Osteocyte (in vitro differentiated cells): Measurements from ENCODE around the gene CDC42BPB. TPM values are rescaled to one million over a fixed set of nuclear protein-coding genes. Genes with fewer than 3 reads are reported as not detected.

Source experiments
- DNase-seq: peaks from one replicate; pipeline ENCODE4 v3.0.0; 2021; ENCODE audit warnings: mixed read lengths; ENCODE audit not compliant: unreplicated experiment; ENCODE audit errors: extremely low spot score
- H3K27ac Mint-ChIP-seq: one replicate; pipeline ENCODE4 v1.8.0; 2021; ENCODE audit warnings: mild to moderate bottlenecking, mixed read lengths; ENCODE audit not compliant: unreplicated experiment
- H3K27me3 Mint-ChIP-seq: one replicate; pipeline ENCODE4 v1.8.0; 2021; ENCODE audit warnings: mixed read lengths; ENCODE audit not compliant: unreplicated experiment
- H3K36me3 Mint-ChIP-seq: one replicate; pipeline ENCODE4 v1.8.0; 2021; ENCODE audit warnings: mixed read lengths; ENCODE audit not compliant: unreplicated experiment
- H3K4me1 Mint-ChIP-seq: one replicate; pipeline ENCODE4 v1.8.0; 2021; ENCODE audit warnings: mixed read lengths; ENCODE audit not compliant: unreplicated experiment
- H3K4me3 Mint-ChIP-seq: one replicate; pipeline ENCODE4 v1.8.0; 2021; ENCODE audit warnings: mild to moderate bottlenecking, moderate library complexity, mixed read lengths; ENCODE audit not compliant: unreplicated experiment
- H3K9me3 Mint-ChIP-seq: one replicate; pipeline ENCODE4 v1.8.0; 2021; ENCODE audit warnings: mixed read lengths; ENCODE audit not compliant: unreplicated experiment
- total RNA-seq: library from RNA; stranded (reverse); gene quantifications from 2 replicates; pipeline ENCODE4 v1.2.1, GENCODE V29; 2021
- TF ChIP-seq, protein P1 (sequence below): fragments of 200-600 bp; sonication (generic); IDR thresholded peaks from 2 replicates; pipeline ENCODE4 v1.5.0; 2021; ENCODE audit warnings: antibody characterized with exemption, mild to moderate bottlenecking, moderate library complexity

CDC42BPB gene
- total RNA-seq, 1 donor from 2014 or later, result 99.0 TPM

DNA sequence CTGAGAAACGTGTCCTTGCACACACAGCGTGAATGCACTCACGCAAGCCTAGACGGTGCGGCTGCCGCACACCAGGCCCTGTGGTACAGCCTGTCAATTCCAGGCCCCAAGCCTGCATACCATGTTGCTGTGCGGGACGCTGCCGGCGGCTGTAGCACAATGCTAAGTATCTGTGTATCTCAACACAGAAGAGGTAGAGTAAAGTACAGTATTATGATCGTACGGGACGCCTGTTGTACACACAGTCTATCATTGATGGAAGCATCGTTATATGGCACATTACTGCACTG, 89.9 kb downstream of the CDC42BPB start:
- TF ChIP-seq, protein P1, sequence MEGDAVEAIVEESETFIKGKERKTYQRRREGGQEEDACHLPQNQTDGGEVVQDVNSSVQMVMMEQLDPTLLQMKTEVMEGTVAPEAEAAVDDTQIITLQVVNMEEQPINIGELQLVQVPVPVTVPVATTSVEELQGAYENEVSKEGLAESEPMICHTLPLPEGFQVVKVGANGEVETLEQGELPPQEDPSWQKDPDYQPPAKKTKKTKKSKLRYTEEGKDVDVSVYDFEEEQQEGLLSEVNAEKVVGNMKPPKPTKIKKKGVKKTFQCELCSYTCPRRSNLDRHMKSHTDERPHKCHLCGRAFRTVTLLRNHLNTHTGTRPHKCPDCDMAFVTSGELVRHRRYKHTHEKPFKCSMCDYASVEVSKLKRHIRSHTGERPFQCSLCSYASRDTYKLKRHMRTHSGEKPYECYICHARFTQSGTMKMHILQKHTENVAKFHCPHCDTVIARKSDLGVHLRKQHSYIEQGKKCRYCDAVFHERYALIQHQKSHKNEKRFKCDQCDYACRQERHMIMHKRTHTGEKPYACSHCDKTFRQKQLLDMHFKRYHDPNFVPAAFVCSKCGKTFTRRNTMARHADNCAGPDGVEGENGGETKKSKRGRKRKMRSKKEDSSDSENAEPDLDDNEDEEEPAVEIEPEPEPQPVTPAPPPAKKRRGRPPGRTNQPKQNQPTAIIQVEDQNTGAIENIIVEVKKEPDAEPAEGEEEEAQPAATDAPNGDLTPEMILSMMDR, result no peak
- H3K4me3 Mint-ChIP-seq, result no peak overlapping the region
- peaks cover 56% of the 10 kb centered on the region for H3K36me3 Mint-ChIP-seq
- no peaks in the 10 kb centered on the region for H3K9me3 Mint-ChIP-seq
- H3K27me3 Mint-ChIP-seq, result no peaks in the 10 kb centered on the region
- H3K4me1 Mint-ChIP-seq, result no peaks in the 10 kb centered on the region
- no peak for DNase-seq
- no peak overlapping the region for H3K27ac Mint-ChIP-seq

DNA sequence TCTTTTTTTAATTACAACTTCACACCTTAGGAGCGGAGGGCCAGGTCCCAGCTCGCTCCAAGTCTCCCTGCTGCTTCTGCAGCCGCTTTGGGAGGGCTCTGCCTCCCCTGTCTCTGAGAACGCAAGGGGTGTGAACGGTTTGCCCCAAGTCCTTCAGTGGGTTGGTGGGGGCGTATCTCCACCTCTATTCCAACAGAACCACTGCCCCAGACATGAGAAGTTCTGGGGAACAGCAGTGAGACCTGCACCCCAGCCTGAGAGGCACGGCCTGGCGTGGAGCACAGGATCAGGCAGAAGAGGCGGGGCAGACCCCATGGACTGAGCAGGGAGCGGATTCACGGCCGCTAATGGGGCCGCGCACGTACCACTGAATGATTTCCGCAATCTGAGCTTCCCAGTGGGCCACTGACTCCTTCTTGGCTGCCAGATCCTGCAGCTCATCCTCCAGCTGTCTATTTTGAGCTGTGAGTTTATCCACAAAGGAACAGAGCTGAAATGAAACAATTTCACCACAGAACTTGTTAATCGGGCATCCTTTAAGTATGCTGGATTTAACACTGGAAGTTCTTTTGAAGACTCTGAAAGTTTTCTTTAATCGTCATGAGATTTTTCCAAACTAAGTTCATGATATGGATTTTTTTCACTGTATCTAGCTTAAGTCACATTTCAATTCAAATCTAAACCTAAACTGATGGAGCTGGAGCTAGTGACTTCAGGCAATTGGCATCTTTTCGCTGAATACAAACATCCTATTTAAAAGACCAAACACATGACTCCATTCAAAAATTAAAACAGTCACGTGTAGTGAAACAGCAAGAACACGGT, 90.5 kb downstream of the CDC42BPB start:
- Mint-ChIP-seq H3K27me3 (no peaks in the 10 kb centered on the region), H3K36me3 (peaks cover 56% of the 10 kb centered on the region), H3K4me3 (no peak overlapping the region), H3K9me3 (no peaks in the 10 kb centered on the region), H3K4me1 (no peaks in the 10 kb centered on the region), H3K27ac (no peak overlapping the region)
- no peak for DNase-seq
- TF ChIP-seq, protein P1, result no peak

DNA sequence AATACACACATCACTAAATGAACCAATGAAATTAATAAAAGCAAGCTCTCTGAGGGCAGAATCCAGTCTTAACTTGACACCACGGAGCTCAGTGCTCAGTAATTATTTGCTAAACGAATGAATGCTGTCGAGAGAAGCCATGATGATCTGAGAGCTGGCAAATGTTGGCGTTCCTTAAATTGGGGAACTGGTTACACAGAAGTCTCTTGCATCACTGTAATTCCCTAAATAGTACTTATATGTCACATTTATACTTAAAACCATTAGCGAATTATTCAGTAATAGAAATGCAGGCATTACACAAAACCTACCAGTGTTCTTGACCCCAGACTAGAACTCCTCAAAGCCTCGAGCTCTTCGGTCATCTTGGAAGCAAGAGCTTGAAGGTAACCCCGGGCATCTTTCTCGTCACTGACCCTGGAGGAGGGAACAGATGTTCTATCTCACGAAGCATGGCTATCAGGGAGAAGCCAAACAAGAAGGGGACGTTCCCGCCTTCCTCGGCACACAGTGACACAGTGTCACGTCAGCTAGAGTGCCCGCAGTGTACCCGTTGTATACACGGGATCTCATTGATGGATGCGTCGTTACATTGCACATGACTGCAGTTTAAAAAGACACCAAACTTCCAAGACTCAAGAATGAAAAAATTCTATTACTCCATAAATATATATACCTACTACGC, 91.2 kb downstream of the CDC42BPB start:
- no peaks in the 10 kb centered on the region for H3K4me1 Mint-ChIP-seq
- DNase-seq, result no peak
- TF ChIP-seq, protein P1, result no peak
- H3K4me3 Mint-ChIP-seq, result no peak overlapping the region
- no peak overlapping the region for H3K27ac Mint-ChIP-seq
- peaks cover 52% of the 10 kb centered on the region for H3K36me3 Mint-ChIP-seq
- H3K27me3 Mint-ChIP-seq, result no peaks in the 10 kb centered on the region
- H3K9me3 Mint-ChIP-seq, result no peaks in the 10 kb centered on the region

DNA sequence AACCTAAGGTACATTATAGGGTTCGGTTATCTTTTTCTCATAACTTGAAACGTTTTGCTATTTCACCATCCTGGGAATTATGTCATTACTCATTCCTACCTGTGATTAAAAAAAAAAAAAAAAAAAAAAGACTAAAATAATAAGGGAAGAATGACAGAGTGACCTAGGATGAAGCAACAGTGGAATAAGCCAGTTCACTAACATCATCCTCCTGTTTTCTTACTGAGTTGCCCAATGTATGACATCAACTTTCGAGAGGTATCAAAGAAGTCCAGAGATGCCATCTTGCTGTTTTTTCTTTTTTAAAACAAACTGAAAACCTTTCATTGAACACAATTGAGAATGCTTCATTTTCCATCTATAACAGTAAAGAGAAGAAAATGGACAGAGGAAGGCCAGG, 92.1 kb downstream of the CDC42BPB start:
- Mint-ChIP-seq H3K27me3 (no peaks in the 10 kb centered on the region), H3K36me3 (peaks cover 56% of the 10 kb centered on the region), H3K4me3 (no peak overlapping the region), H3K9me3 (no peaks in the 10 kb centered on the region), H3K4me1 (no peaks in the 10 kb centered on the region), H3K27ac (no peak overlapping the region)
- no peak for DNase-seq
- TF ChIP-seq, protein P1, result no peak

DNA sequence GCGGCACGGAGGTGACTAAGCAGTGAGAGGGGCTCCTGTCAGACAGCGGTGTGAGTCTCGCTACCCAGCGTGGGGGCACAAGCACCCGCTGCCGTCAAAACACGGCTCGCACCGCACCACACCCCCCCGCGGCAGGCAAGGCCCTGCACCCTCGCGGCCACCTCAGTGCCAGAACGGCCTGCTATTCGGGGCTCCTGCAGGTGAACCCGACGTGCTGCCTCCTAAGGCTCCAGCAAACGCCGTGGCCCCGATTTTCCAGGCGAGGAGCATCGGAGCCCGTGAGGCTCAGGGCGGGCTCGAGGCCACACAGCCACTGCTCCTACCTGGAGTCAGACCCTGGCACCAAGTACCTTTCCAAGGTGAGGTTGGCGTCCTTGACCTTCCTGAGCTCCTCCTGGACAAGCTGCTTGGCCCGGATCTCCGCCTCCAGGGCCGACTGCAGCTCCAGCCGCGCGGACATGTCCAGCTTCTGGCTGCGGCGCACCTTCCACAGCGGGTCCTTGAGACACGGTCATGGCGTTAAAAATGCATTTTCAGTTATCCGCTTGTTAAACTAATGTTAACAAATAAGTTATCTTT, 93.1 kb downstream of the CDC42BPB start:
- H3K4me1 Mint-ChIP-seq, result no peaks in the 10 kb centered on the region
- H3K27ac Mint-ChIP-seq, result no peak overlapping the region

More for the DNA sequence above, 93.1 kb downstream of the CDC42BPB start:
- Mint-ChIP-seq H3K9me3 (no peaks in the 10 kb centered on the region), H3K27me3 (no peaks in the 10 kb centered on the region), H3K36me3 (peaks cover 60% of the 10 kb centered on the region), H3K4me3 (no peak overlapping the region)
- DNase-seq, result no peak
- TF ChIP-seq, protein P1, result no peak
